OCI-LY3 (cell line): ENCODE data around the gene ERAP2.

Experiments used
- H2AFZ ChIP-seq: fragments of 200-600, 300-600 bp; shearing (Covaris generic); 2 replicates; pipeline ENCODE4 v1.6.0; 2014; ENCODE audit warnings: antibody characterized with exemption, low read depth, low read length
- H3K27ac ChIP-seq: fragments of 200-600, 300-600 bp; sonication (generic); 2 replicates; pipeline ENCODE4 v1.5.1; 2014; ENCODE audit warnings: mild to moderate bottlenecking, low read length, moderate library complexity, mixed read lengths
- H3K27me3 ChIP-seq: fragments of 200-600, 300-600 bp; sonication (generic); 2 replicates; pipeline ENCODE4 v1.6.1; 2014; ENCODE audit warnings: low read depth, low read length, mixed read lengths
- H3K36me3 ChIP-seq: fragments of 200-600, 300-600 bp; sonication (generic); replicated peaks from 2 replicates; pipeline ENCODE3; 2014; ENCODE audit warnings: low read depth, low read length, mixed read lengths
- H3K4me1 ChIP-seq: fragments of 300-600, 200-600 bp; sonication (generic); 2 replicates; pipeline ENCODE4 v1.6.1; 2014; ENCODE audit warnings: low read length, mixed read lengths
- H3K4me2 ChIP-seq: fragments of 200-600, 300-600 bp; sonication (generic); 2 replicates; pipeline ENCODE4 v1.6.1; 2014; ENCODE audit warnings: low read length, mixed read lengths
- H3K4me3 ChIP-seq: fragments of 300-600, 200-600 bp; sonication (generic); 2 replicates; pipeline ENCODE4 v1.5.1; 2014; ENCODE audit warnings: antibody characterized with exemption, mild to moderate bottlenecking, low read length, moderate library complexity
- H3K79me2 ChIP-seq: fragments of 300-600, 200-600 bp; shearing (Covaris generic); 2 replicates; pipeline ENCODE4 v1.6.1; 2014; ENCODE audit warnings: mild to moderate bottlenecking, low read length, mixed read lengths
- H3K9ac ChIP-seq: fragments of 300-600, 200-600 bp; shearing (Covaris generic); 2 replicates; pipeline ENCODE4 v1.6.0; 2014; ENCODE audit warnings: mild to moderate bottlenecking, low read length, moderate library complexity
- H3K9me3 ChIP-seq: fragments of 200-600, 300-600 bp; shearing (Covaris generic); 2 replicates; pipeline ENCODE4 v1.6.1; 2014; ENCODE audit warnings: low read length, mixed read lengths; ENCODE audit not compliant: insufficient read depth
- H4K20me1 ChIP-seq: fragments of 200-600, 300-600 bp; sonication (generic); 2 replicates; pipeline ENCODE4 v1.6.1; 2016; ENCODE audit warnings: low read length, mixed read lengths; ENCODE audit not compliant: insufficient read depth
- CTCF ChIP-seq: fragments of 200-600, 300-600 bp; sonication (generic); IDR thresholded peaks from 2 replicates; pipeline ENCODE4 v1.5.1; 2014; ENCODE audit warnings: antibody characterized with exemption, low read length, low read depth
- EZH2phosphoT487 ChIP-seq: fragments of 200-600 bp; shearing (Covaris generic); IDR thresholded peaks from 2 replicates; pipeline ENCODE4 v1.6.1; 2018; ENCODE audit warnings: antibody characterized with exemption, mixed run types, low read depth

ERAP2 gene

GRCh38 chr5:96962540-96962991, 86.3 kb downstream of the ERAP2 start:
- Histone ChIP-seq H3K9ac (no peak overlapping the region), H3K27me3 (no peaks in the 10 kb centered on the region), H3K4me2 (no peak overlapping the region), H2AFZ (no peak overlapping the region), H3K4me1 (peaks cover 46% of the 10 kb centered on the region), H3K4me3 (no peak overlapping the region), H3K27ac (no peak overlapping the region), H4K20me1 (peaks cover 11% of the 10 kb centered on the region), H3K9me3 (no peaks in the 10 kb centered on the region), H3K79me2 (peaks cover 59% of the 10 kb centered on the region), H3K36me3 (peaks cover 13% of the 10 kb centered on the region)
- no peak for TF ChIP-seq EZH2phosphoT487
- no peak for TF ChIP-seq CTCF

- Histone ChIP-seq H3K27me3 (no peaks in the 10 kb centered on the region), H3K4me3 (no peak overlapping the region), H4K20me1 (peaks cover 4% of the 10 kb centered on the region; the same call in 1 of the 2 replicates), H3K36me3 (peaks cover 13% of the 10 kb centered on the region), H3K9me3 (no peaks in the 10 kb centered on the region), H3K4me2 (no peak overlapping the region), H3K27ac (no peak overlapping the region), H2AFZ (no peak overlapping the region), H3K4me1 (peaks cover 39% of the 10 kb centered on the region), H3K9ac (no peak overlapping the region), H3K79me2 (peaks cover 58% of the 10 kb centered on the region)
- TF ChIP-seq EZH2phosphoT487 (no peak), CTCF (no peak)
Measured at GRCh38 chr5:96963267-96963666, 87.0 kb downstream of the ERAP2 start.

GRCh38 chr5:96966801-96967200, 90.5 kb downstream of the ERAP2 start:
- H3K4me2 ChIP-seq, result no peak overlapping the region
- peaks cover 66% of the 10 kb centered on the region for H3K79me2 ChIP-seq
- H3K27me3 ChIP-seq, result no peaks in the 10 kb centered on the region
- H4K20me1 ChIP-seq, result peaks cover 8% of the 10 kb centered on the region
- peaks cover 10% of the 10 kb centered on the region for H3K36me3 ChIP-seq
- peaks cover 23% of the 10 kb centered on the region for H3K4me1 ChIP-seq
- H2AFZ ChIP-seq, result no peak overlapping the region
- H3K9ac ChIP-seq, result no peak overlapping the region
- TF ChIP-seq EZH2phosphoT487 (no peak), CTCF (no peak)
- H3K4me3 ChIP-seq, result no peak overlapping the region
- H3K27ac ChIP-seq, result no peak overlapping the region
- no peaks in the 10 kb centered on the region for H3K9me3 ChIP-seq

GRCh38 chr5:96967400-96967799, 91.1 kb downstream of the ERAP2 start:
- Histone ChIP-seq H3K9me3 (no peaks in the 10 kb centered on the region), H2AFZ (no peak overlapping the region), H3K36me3 (peaks cover 10% of the 10 kb centered on the region), H3K9ac (no peak overlapping the region), H3K4me1 (peaks cover 17% of the 10 kb centered on the region), H3K27me3 (no peaks in the 10 kb centered on the region), H3K27ac (no peak overlapping the region), H3K4me2 (no peak overlapping the region), H3K4me3 (no peak overlapping the region), H3K79me2 (peaks cover 66% of the 10 kb centered on the region), H4K20me1 (peaks cover 14% of the 10 kb centered on the region)
- TF ChIP-seq EZH2phosphoT487, result no peak
- TF ChIP-seq CTCF, result no peak
